OCI-LY1 (cell line): Measurements from ENCODE around the gene EPB41.

Source experiments
- CTCF ChIP-seq: fragments of 200-600 bp; sonication (generic), shearing (Covaris generic); IDR thresholded peaks from 2 replicates; pipeline ENCODE4 v1.5.1; 2017; ENCODE audit warnings: mild to moderate bottlenecking, antibody characterized with exemption, low read length, moderate library complexity, mixed read lengths
- EZH2 ChIP-seq: fragments of 200-600 bp; sonication (generic), shearing (Covaris generic); IDR thresholded peaks from 2 replicates; pipeline ENCODE4 v1.8.0; 2017; ENCODE audit warnings: borderline replicate concordance, mixed run types, mild to moderate bottlenecking, antibody characterized with exemption, low read length, moderate library complexity, mixed read lengths

- TF ChIP-seq CTCF (no peak), EZH2 (no peak)
These were observed 184.9 kb downstream of the EPB41 start for GRCh38 chr1:29099286-29099685.
